ENCODE results near the gene ZFPM1. TPM values are rescaled to one million over a fixed set of nuclear protein-coding genes. Genes with fewer than 3 reads are reported as not detected.

The ZFPM1 gene
- total RNA-seq, 1 experiment from 2014 or later: 24.1 TPM

DNA sequence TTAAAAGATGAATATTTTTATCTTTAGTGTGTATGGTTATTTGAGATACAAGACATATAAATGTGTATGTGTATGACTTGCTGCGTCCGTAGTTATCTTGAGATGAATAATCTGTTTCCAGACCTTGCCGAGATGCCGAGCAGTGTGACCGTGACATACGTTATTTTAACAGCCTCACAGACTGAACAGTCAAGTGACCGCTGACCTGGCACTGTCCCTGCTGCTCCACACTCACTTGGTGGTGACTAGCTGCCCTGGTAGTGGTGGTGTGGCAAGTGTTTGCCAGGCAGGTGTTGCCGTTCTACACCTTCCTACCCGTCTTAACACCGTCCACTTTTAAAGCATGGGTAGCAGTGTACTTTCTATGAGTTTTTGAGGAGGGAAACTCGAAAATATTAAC is 122.2 kb downstream of the ZFPM1 start:
- intact Hi-C loops (cut with micrococcal nuclease; ENCODE audit: unreplicated experiment): no loop called here
- H3K4me1 ChIP-seq: peaks cover 9% of the 10 kb centered on the region
- H3K4me3 ChIP-seq (ENCODE audit: low read depth, low read length): no peak overlapping the region
- ChIA-PET POLR2A (no interaction called here), CTCF (no interaction called here)
- Mint-ChIP-seq H3K27ac (ENCODE audit: unreplicated experiment) (no peak overlapping the region), H3K27me3 (ENCODE audit: insufficient read depth, unreplicated experiment) (no peaks in the 10 kb centered on the region), H3K4me1 (ENCODE audit: low read depth, unreplicated experiment) (no peaks in the 10 kb centered on the region), H3K9me3 (ENCODE audit: unreplicated experiment) (no peaks in the 10 kb centered on the region), H3K4me3 (ENCODE audit: unreplicated experiment) (no peak overlapping the region), H3K36me3 (ENCODE audit: insufficient read depth, unreplicated experiment) (peaks cover 80% of the 10 kb centered on the region)
- no peak for DNase-seq
- no TSS peak for BruUV-seq (replicated peaks)
- TF ChIP-seq, protein P1, sequence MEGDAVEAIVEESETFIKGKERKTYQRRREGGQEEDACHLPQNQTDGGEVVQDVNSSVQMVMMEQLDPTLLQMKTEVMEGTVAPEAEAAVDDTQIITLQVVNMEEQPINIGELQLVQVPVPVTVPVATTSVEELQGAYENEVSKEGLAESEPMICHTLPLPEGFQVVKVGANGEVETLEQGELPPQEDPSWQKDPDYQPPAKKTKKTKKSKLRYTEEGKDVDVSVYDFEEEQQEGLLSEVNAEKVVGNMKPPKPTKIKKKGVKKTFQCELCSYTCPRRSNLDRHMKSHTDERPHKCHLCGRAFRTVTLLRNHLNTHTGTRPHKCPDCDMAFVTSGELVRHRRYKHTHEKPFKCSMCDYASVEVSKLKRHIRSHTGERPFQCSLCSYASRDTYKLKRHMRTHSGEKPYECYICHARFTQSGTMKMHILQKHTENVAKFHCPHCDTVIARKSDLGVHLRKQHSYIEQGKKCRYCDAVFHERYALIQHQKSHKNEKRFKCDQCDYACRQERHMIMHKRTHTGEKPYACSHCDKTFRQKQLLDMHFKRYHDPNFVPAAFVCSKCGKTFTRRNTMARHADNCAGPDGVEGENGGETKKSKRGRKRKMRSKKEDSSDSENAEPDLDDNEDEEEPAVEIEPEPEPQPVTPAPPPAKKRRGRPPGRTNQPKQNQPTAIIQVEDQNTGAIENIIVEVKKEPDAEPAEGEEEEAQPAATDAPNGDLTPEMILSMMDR (IDR thresholded peaks at IDR 0.05; ENCODE audit: insufficient read depth in 1 of 2, low read depth in 1 of 2, low read length in 1 of 2, severe bottlenecking in 1 of 2, unreplicated experiment in 1 of 2): no peak
- H3K36me3 ChIP-seq (ENCODE audit: control insufficient read depth, insufficient read depth, low read length): peaks cover 10% of the 10 kb centered on the region
- no peaks in the 10 kb centered on the region for H3K27me3 ChIP-seq (replicated peaks; ENCODE audit: control insufficient read depth, insufficient read depth, low read length)
- H3K9me3 ChIP-seq: no peaks in the 10 kb centered on the region

DNA sequence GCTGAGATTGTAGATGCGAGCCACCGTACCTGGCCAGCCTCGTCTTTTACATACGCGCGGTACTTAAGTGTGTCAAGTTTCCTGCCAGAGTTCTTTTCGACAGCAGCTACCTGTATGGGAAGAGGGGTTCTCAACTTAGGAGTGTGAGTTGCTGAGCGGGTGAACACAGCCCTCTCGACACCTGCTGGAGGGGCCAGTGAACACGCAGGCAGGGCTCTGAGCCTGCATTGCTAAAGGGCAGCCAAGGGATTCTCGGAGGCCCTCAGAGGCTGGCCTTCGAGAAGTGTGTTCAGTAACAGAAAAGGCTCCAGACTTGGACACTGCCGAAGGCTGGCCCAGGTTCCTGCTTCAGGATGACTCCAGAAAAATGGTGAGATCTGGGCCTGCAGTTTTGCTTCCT is 123.2 kb downstream of the ZFPM1 start:
- intact Hi-C loops (cut with micrococcal nuclease; ENCODE audit: unreplicated experiment): no loop called here

DNA sequence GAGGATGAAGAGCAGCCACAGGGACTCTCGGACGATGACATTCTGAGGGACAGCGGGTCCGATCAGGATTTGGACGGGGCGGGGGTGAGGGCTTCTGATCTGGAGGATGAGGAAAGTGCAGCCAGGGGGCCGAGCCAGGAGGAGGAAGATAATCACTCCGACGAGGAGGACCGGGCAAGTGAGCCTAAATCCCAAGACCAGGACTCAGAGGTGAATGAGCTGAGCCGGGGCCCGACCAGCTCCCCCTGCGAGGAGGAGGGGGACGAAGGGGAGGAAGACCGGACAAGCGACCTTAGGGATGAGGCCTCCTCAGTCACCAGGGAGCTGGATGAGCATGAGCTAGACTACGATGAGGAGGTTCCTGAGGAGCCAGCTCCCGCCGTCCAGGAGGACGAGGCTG is 124.1 kb downstream of the ZFPM1 start:
- POLR2A ChIA-PET: no interaction called here
- no peak for DNase-seq
- BruUV-seq (replicated peaks): no TSS peak
- Mint-ChIP-seq H3K4me3 (ENCODE audit: unreplicated experiment) (no peak overlapping the region), H3K4me1 (ENCODE audit: low read depth, unreplicated experiment) (no peaks in the 10 kb centered on the region), H3K27me3 (ENCODE audit: insufficient read depth, unreplicated experiment) (no peaks in the 10 kb centered on the region), H3K36me3 (ENCODE audit: insufficient read depth, unreplicated experiment) (peaks cover 68% of the 10 kb centered on the region), H3K27ac (ENCODE audit: unreplicated experiment) (no peak overlapping the region), H3K9me3 (ENCODE audit: unreplicated experiment) (no peaks in the 10 kb centered on the region)
- H3K4me1 ChIP-seq: no peaks in the 10 kb centered on the region
- peaks cover 10% of the 10 kb centered on the region for H3K36me3 ChIP-seq (ENCODE audit: control insufficient read depth, insufficient read depth, low read length)
- no peaks in the 10 kb centered on the region for H3K27me3 ChIP-seq (replicated peaks; ENCODE audit: control insufficient read depth, insufficient read depth, low read length)
- TF ChIP-seq, protein P1 (IDR thresholded peaks at IDR 0.05; ENCODE audit: insufficient read depth in 1 of 2, low read depth in 1 of 2, low read length in 1 of 2, severe bottlenecking in 1 of 2, unreplicated experiment in 1 of 2): no peak
- intact Hi-C loops (cut with micrococcal nuclease; ENCODE audit: unreplicated experiment): no loop called here
- no peaks in the 10 kb centered on the region for H3K9me3 ChIP-seq
- no peak overlapping the region for H3K4me3 ChIP-seq (ENCODE audit: low read depth, low read length)
- CTCF ChIA-PET: no interaction called here

More for the DNA sequence above, 123.2 kb downstream of the ZFPM1 start:
- H3K36me3 ChIP-seq (ENCODE audit: control insufficient read depth, insufficient read depth, low read length): peaks cover 10% of the 10 kb centered on the region
- no peak overlapping the region for H3K4me3 Mint-ChIP-seq (ENCODE audit: unreplicated experiment)
- H3K4me3 ChIP-seq (ENCODE audit: low read depth, low read length): no peak overlapping the region
- no peaks in the 10 kb centered on the region for H3K27me3 Mint-ChIP-seq (ENCODE audit: insufficient read depth, unreplicated experiment)
- H3K9me3 ChIP-seq: no peaks in the 10 kb centered on the region
- H3K9me3 Mint-ChIP-seq (ENCODE audit: unreplicated experiment): no peaks in the 10 kb centered on the region
- H3K4me1 ChIP-seq: peaks cover 6% of the 10 kb centered on the region
- TF ChIP-seq, protein P1 (IDR thresholded peaks at IDR 0.05; ENCODE audit: insufficient read depth in 1 of 2, low read depth in 1 of 2, low read length in 1 of 2, severe bottlenecking in 1 of 2, unreplicated experiment in 1 of 2): no peak
- H3K27ac Mint-ChIP-seq (ENCODE audit: unreplicated experiment): no peak overlapping the region
- ChIA-PET POLR2A (no interaction called here), CTCF (no interaction called here)
- no TSS peak for BruUV-seq (replicated peaks)
- H3K27me3 ChIP-seq (replicated peaks; ENCODE audit: control insufficient read depth, insufficient read depth, low read length): no peaks in the 10 kb centered on the region
- DNase-seq: no peak
- no peaks in the 10 kb centered on the region for H3K4me1 Mint-ChIP-seq (ENCODE audit: low read depth, unreplicated experiment)
- H3K36me3 Mint-ChIP-seq (ENCODE audit: insufficient read depth, unreplicated experiment): peaks cover 69% of the 10 kb centered on the region

All from Caco-2 (cell line).